GM19324 (cell line): Measurements from ENCODE around the gene TNIP2.
"Not testable (repeated sequence)": the region's sequence is repeated elsewhere in the genome, so short reads cannot be mapped to it uniquely, and the experiment has no call there.

Source experiments
- ATAC-seq: cut with Tn5 transposase; IDR thresholded peaks from one replicate; pipeline ENCODE4 v1.9.1; 2021; ENCODE audit warnings: mild to moderate bottlenecking, moderate library complexity; ENCODE audit not compliant: unreplicated experiment, low FRiP score

TNIP2 gene

DNA sequence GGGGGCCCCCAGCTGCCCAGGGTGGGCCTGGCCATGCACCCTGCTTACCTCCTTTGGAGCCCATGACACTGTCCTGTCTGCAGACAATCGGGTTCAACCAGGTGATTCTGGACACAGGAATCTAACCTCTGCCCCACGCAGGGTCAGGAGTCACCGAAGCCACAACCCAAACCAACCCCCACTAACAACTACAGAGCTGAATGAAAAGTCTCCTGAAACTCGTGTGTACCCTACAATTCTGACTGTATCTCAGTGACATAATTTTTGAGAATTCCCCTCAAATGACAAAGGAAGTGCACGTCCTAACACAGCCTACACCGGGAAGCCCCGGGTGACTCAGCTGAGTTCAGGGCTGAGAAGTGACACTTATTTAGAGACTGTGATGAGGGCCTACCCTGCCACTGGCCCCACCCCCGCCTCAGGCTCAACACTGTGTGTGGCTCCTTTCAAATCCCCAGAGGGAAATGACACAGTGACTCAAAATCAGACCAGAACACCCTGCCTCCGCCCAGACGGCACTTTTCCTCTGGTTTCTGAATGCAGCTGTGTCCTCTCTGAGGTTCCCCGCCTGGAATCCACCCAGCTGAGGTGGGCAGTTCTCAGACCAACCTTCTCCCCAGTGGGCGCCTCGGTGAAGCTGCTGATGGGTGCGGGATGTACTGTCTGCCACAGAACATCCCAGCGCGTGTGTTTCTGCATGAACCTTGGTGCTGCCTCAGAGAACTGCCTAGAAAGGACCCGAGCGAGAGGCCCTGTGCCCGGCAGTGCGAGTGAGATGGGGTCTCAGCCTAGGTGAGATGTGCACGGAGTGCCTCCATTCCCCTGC lies 9.9 kb downstream of the TNIP2 start:
- ATAC-seq, result peak; percentile 79

DNA sequence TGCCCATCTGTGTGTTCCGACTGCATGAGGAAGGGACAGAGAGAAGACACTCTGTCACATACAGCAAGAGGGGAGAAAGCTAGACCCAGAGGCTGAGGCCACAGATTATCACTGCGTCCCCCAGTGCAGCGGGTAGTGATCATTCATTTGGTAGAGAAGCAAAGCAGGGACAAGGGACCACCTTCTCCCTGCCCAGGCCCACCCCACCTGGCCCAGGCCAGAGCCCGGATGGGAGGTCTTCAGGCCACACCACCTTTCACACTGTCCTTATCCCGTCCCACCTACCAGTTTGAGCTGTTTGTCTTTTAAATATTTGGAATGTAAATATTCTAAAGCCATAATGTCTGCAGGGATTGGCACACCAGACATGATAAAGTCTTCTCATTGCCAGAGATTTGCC lies 10.6 kb downstream of the TNIP2 start:
- no peak for ATAC-seq

DNA sequence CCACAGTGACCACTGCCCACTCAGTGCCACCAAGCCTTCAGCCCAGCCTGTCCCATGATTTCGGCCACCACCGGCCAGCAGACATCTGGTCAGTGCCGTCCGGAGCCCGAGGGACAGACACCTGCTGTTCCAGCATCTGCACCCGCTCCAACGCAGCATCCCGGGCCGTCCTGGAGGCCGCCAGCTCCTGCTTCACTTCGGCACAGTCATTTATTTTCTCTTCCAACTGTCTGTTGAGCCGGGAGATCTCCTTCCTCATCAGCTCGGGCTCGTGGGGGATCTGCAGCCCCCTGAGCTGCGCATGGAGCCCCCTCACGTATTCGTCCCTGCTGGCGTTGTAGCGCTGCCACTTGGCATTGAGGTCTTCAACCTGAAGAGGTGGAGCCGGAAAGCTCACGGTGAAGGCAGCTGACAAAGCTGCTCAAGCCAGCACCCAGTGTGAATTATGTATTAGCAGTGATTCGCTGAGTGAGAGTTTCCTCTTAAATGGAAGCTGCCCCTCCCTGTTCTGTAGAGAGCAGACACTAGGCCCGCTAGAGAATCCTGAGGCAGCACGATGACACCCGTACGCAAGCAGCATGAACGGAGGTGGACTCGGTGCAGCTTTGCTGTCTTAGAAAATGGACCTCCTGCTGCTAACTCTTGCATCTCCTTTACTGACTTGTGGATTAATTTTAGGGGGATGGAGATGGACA lies 11.4 kb downstream of the TNIP2 start:
- no peak for ATAC-seq

DNA sequence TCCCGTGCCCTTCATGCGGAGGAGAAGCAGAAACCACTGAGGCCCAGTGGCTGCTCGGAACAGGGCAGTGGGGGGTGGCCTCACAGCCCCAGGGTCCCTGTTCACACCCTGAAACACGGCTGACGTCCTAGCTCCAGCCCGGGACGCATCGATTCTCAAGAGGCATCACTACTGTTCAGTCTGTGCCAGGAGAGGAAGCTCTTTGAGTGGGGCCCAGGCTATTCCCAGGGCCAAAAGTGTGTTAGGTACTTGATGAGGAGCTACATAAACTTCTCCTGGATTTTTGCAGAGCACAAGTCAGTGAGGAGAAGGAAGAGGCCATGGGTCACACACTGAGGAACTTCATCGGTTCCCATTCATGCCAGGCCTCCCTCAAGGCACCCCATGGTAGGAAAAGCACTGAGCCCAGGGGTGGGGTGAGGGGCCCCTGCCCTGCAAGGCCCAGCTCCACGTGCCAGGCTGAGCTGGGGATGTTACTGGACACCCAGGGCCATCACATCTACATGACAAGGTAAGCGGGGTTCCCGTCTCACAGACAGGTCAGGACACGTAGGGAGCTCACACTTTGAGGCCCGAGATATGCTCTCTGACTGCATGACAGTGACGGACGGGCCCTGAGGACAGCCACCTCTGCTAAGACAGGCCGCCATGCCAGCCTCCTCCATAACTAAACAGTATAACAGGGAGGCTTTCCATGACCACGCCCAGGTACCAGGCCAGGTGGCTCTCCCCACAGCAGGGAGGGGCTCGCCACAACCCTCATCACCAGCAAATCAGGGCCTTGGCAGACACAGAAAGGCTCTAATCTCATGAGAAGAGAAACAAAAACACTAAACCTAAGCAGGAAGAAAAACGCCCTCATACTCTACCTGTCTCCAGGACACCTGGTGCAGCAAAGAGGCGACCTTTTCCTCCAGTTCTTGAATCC lies 12.4 kb downstream of the TNIP2 start:
- no peak for ATAC-seq

DNA sequence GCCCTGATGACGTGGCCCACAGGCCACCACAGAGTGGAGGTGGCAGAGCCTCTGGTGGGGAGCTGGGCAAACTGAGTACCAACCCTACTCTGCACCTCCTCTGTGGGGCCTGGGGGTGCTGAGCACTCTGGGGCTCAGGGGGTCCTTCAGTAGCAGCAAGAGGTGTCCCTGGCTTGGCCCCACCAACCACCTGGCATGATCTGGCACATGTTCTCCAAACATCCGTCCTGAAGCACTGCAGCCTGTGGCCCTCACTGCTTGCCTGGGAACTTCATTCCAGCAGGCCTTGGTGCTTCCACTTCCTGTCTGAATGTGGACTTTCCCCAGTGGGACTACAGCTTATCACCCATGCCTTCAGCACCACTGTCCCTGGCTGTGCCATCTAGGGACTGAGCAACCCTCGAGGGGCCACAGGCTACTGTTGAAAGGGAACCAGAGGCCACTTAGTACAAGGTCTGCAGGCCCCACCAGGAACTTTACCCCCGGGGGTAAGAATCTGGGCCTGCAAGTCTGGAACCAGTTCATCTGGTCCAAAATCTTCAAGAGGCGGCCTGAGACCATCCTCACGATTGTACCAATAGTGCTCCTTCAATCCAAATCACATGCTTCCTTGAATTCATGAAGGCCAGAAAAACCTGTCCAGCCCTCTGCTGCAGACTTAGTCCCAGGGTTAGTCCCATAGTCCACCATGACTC lies 13.2 kb downstream of the TNIP2 start:
- ATAC-seq, result no peak

DNA sequence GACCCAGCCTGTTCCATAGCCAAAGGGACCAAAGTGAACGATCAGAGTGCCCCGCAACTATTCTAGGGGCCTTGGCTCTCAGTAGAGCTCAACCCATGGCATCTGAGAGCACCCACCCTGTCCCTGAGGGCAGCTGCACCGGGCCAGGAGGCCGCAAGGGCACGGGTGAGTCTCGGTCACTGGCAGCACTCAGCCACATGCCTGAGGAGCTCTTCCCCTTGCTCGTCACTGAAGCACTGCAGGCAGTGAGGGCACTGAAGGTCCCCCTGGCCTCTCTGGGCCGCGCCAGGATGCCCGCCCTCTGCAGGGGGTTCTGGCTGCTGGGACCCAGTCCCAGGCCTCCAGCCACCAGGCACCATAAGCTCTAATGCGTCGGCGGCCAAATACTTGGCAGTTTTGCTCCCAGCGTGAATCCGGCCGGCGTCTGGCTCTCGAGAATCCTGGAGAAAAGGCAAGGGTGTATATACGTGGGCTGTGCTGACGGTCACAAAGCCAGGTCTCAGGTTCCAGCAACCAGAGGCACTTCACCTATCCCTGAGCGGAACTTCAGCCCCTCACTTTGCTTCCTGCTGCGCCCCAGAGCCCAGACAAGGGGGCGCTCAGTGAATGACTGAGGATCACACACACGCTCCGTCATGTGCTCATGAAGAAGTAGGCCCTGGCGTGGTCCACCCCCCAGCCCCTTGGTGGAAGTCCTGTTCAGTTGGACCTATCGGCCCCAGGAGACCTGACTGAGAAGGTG lies 13.9 kb downstream of the TNIP2 start:
- no peak for ATAC-seq

DNA sequence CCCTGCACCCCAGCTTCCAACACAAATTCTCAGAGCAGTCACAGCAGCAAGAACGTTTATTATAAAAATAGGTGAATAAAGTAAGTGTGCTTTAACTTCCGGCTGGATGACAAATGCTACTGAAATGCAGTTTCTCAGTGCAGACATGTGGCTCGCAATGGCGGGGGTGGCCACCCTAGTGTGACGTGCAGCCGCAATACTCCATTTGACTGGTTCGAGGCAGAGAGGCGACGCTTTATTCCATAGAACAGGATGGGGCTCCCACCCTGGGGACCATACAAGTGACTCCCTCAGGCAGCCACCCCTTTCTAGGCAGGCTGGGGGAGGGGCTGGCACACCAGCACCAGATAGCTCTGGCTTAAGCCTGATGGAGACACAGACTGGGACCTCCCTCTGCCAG lies 14.5 kb downstream of the TNIP2 start:
- no peak for ATAC-seq

DNA sequence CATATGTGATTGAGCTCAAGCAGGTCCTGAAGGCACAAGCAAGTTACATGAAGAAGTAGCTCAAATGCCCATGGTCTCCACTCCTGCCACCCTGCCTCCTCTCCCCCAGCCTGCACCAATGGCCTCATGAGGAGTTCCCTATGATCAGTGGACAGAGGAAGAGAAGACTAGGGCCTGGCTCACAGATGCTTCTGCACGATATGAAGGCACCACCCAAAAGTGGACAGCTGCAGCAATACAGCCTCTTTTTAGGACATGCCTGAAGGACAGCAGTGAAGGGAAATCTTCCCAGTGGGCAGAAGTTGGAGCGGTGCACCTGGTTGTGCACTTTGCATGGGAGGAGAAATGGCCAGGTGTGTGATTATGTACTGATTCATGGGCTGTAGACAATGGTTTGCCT lies 17.8 kb downstream of the TNIP2 start:
- ATAC-seq, result not testable (repeated sequence)

DNA sequence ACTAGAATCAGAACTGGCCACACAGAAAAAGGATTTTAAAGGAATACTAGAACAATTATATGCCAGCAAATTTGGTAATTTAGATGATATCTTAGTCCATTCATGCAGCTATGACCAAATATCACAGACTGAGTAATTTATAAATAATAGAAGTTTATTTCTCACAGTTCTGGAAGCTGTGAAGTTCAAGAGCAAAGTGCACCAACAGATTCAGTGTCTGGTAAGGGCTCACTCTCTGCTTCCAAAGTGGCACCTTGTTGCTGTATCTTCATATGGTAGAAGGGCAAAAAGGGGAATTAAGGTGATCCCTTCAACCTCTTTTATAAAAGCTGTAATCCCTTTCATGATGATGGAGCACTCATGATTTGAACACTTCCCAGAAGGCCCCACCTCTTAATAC lies 20.3 kb downstream of the TNIP2 start:
- ATAC-seq, result no peak

DNA sequence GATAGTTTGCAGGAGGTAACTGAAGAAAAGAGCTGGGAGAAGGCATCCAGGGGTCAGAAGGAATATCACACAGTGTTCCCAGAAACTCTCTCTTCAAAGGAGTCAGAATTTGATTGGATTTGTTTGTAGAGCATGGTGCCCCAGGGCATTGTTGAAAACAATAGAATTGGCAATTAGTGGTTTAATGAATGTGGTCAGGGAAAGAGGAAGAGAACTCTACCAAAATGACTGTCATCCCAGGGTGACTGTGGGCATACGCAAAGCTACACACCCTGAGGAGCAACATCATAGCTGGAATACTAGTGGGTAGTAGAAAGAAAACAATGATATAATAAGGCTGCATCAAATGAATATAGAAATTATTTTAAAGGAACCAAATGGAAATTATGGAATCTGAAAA lies 21.5 kb downstream of the TNIP2 start:
- no peak for ATAC-seq

DNA sequence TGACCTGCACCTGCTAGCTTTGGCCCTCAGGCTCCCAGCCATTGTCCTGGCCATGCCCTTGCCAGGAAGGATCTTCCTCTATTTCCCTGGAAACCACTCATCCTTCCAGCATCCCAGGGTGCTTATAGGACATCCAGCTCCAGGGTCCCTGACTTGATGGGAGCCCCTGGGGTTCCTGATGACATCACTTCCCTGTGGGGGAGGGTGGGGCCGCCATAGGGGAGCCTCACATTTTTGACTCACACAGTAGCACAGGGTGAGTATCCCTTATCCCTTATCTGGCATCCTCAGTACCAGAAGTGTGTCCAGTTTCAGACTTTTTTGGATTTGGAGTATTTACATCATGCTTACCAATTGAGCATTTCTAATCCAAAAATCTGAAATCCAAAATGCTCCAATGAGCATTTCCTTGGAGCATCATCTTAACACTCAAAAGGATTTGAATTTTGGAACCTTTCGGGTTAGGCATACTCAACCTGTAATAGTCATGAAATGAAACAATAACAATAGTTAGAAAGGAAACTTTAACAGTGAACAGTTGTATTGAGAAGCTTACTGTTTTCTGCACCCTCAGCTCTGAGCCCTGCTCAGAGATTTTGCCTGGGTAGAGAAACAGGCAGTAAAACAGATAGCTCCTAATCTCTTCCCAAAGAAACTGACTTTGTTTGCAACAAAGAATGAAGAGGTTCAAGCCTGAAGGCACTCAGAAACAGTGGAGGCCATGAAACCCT lies 22.1 kb downstream of the TNIP2 start:
- ATAC-seq, result no peak

DNA sequence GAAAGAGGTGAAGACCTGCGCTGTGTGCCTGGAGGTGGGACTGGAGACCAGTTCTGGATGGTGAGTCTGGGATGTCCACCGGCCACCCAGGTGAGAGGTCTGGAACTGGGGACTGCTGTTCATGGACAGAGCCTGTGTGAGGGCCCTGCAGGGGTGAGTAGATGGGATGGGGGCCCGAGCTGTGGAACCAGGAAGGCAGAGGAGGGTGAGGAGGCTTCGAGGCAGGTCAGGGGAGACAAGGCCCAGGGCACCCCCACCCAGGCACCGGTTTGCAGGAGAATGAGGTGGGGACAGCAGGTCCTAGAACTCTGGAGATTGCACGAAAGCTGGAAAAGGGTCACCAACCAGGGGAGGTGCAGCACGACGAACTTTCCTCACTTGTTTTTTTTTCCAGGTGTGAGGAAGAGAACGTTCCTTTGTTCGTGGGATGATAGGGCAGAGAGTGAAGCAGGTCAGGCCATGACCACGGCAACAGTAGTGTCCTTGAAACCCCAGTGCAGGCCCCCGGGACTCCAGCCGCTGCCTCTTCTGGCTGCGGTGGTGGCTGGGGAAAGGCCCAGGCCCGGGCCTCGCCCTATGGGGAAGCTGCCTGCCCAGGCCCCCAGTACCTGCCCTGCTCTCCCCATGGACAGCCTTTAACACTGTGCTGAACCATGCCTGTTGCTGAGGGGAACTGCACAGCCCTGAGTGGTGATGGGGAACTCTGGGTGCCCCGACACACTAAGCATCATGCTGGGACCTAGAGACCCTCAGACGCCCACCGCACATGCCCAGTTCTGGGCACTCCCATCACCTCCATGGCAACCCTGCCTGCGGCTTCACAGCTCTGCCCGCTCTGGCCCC lies 22.9 kb downstream of the TNIP2 start:
- no peak for ATAC-seq

DNA sequence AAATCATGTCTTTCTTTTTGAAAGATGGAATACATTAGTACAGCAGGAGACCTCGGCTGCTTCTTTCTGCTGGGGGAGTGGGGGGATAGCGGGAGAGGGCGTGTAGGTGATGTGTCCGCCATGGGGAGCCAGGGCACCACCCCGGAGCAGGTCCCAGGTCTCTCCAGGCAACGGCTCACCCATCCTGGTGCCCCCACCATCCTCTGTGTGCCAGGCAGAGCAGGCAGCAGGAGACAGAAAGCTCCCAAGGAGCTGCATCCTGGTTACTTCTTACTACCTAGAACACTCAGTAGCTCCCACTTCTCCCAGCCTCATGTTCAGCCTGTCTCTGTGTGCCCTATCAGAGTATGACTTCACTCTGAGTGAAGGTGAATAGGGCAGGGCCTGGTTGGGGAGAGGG lies 23.6 kb downstream of the TNIP2 start:
- ATAC-seq, result no peak

DNA sequence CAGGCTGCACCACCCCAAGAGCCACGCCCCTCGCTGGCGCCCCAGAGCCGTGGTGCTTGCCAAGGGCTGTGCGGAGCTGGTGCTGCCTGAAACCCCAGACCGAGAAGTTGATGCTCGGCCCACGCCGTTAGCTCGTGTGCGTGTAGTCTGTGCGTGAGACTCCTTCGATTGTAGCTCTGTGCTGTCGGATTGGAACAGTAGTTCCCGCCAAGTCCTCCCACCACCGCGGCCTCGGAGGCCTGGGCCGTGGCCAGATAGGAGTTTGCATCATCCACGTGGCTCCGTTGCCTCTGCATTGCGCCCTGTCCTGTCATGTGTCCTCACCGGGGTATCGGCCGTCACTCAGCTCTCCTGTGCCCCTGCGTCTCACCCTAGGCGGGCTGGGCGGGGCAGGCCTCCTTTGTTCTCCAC lies 24.2 kb downstream of the TNIP2 start:
- no peak for ATAC-seq

DNA sequence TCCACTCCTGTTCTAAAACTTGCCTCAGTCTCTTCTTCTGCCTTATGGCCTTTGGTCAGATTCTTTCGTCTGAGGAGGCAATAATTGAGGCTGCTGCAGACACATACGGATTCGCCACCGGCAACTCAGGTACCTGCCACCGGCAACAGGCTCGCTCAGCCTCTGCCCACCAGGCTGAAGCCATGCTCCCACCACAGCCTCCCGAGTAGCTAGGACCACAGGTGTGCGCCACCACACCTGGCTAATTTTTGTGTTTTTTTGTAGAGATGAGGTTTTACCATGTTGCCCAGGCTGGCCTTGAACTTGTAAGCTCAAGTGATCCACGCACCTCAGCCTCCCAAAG lies 26.6 kb downstream of the TNIP2 start:
- ATAC-seq, result no peak

DNA sequence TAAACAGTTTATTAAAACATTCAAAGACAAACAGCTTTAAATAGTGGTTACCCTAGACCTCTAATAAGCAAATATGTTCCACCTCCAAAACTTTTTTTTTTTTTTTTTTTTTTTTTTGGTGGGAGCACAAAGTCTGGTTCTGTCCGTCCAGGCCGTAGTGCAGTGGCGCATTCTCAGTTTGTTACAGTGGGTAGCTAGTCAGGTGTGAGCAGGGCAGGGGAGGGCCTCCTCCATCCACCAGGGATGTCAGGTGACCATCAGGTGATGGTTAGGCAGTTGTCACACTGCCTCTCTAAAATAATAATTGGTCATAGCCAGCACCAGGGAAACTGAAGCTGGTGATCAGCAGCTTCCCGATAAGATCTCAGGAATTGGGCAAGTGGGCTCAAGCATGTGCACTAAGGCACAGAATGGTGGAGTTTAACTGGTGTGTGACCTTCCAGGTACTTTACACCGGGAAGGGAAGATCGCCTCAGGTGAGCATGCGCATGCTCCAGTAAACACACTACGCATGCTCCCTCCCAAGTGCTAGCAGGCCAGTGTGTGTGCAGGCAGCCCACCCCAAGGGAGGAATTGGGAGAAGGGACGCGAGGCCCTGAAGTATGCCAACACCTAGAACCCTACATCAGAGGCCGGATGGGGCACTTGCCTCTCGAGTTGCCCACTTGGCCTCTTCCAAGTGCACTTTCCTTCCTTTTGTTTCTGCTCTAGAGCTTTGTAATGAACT lies 27.2 kb downstream of the TNIP2 start:
- ATAC-seq, result no peak

DNA sequence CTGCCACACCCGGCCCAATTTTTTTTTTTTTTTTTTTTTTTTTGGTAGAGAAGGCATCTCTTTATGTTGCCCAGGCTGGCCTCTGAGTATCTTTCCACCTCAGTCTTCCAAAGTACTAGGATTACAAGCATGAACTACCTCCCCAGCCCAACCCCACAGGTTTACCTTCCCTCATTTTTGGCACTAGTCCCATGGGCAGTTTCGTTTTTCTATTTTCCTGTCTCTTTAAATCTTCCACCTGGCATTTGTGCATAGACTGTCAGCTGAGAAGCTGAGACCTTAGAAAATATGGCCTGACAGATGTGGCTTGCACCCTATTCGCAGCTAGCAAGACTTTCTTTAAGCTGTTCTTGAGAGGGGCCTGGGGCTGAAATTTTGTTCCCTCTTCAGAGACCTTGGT lies 27.9 kb downstream of the TNIP2 start:
- ATAC-seq, result no peak

DNA sequence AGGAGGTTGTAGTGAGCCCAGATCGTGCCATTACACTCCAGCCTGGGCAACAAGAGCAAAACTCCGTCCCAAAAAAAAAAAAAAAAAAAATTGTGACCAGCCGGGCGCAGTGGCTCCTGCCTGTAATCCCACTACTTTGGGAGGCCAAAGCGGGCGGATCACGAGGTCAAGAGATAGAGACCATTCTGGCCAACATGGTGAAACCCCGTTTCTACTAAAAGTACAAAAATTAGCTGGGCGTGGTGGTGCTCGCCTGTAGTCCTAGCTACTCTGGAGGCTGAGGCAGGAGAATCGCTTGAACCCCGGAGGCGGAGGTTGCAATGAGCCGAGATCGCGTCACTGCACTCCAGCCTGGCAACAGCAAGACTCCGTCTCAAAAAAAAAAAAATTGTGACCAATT lies 29.3 kb downstream of the TNIP2 start:
- ATAC-seq, result not testable (repeated sequence)
